HepG2 (cell line): ENCODE measurements around the gene KCNH6. TPM values are rescaled to one million over a fixed set of nuclear protein-coding genes. Genes with fewer than 3 reads are reported as not detected.

ENCODE experiments used
- ATAC-seq: fragments of 200-7000 bp; cut with Tn5 transposase; 3 replicates; pipeline ENCODE4 v1.9.1; 2020; ENCODE audit warnings: mild to moderate bottlenecking, moderate library complexity
- BruUV-seq: library from RNA; stranded (reverse); fragments of 400-500 nt; replicated peaks from 2 replicates; lab custom pipeline; 2021; lab: Mats Ljungman, UMichigan
- CTCF ChIA-PET: fragments of 300-600 bp; formaldehyde crosslinking; extraction: SDS; loops from one replicate; lab custom pipeline; 2021; ENCODE audit warnings: low total read pairs, inconsistent platforms, low intra/inter-chr PET ratio; lab: Yijun Ruan, JAX
- POLR2A ChIA-PET: fragments of 350-600 bp; sonication (Branson Sonifier 250); formaldehyde crosslinking; loops from one replicate; lab custom pipeline; 2020; ENCODE audit warnings: antibody characterized with exemption, inconsistent platforms; lab: Yijun Ruan, JAX
- DNase-seq: peaks from one replicate; pipeline ENCODE4 v3.0.0-alpha.2; 2015; ENCODE audit warnings: low spot score
- FAIRE-seq: peaks from 3 replicates; lab custom pipeline; 2011; peaks lifted over from hg19 to GRCh38; lab: Jason Lieb, UNC
- H2AFZ ChIP-seq: one replicate; pipeline ENCODE4 v1.6.1; 2011; ENCODE audit warnings: low read length, inconsistent platforms
- H3K27ac ChIP-seq: fragments of 300-600 bp; 3 replicates; pipeline ENCODE4 v1.8.0; 2011; ENCODE audit warnings: mixed run types, mild to moderate bottlenecking, mixed read lengths, low read length, inconsistent platforms; ENCODE audit not compliant: insufficient read depth; ENCODE audit errors: extremely low read length
- H3K27me3 ChIP-seq, 2 experiments: fragments of 200-600 bp in 1 of 2; 2 replicates in 1 of 2; 3 replicates in 1 of 2; pipeline versions ENCODE4 v1.6.0 to v1.8.0; 2011; ENCODE audit warnings: low read length in 2 of 2, mild to moderate bottlenecking in 2 of 2, moderate library complexity in 2 of 2, inconsistent platforms in 1 of 2; ENCODE audit not compliant: insufficient read depth in 2 of 2, control insufficient read depth in 1 of 2
- H3K36me3 ChIP-seq, 2 experiments: fragments of 200-600 bp in 1 of 2; replicated peaks in 1 of 2; 2 replicates in 1 of 2; 3 replicates in 1 of 2; pipeline versions ENCODE4 v1.5.1 to v1.8.0; 2011; ENCODE audit warnings: low read length in 2 of 2, inconsistent platforms in 1 of 2; ENCODE audit not compliant: insufficient read depth in 2 of 2, control insufficient read depth in 1 of 2
- H3K4me1 ChIP-seq: 2 replicates; pipeline ENCODE4 v1.5.1; 2012; ENCODE audit warnings: low read length, inconsistent platforms; ENCODE audit not compliant: insufficient read depth
- H3K4me2 ChIP-seq: 2 replicates; pipeline ENCODE4 v1.6.0; 2011; ENCODE audit warnings: low read depth, low read length, inconsistent platforms
- H3K4me3 ChIP-seq, 3 experiments: fragments of 200-600 bp in 1 of 3; sonication (generic), shearing (Covaris generic) in 1 of 3; replicated peaks in 1 of 3; 2 replicates each; pipeline ENCODE4 v1.5.1; 2011 to 2016; ENCODE audit warnings: low read length in 3 of 3, inconsistent platforms in 2 of 3, low read depth in 2 of 3, mild to moderate bottlenecking in 2 of 3, control low read depth in 1 of 3, mixed read lengths in 1 of 3; ENCODE audit not compliant: insufficient read depth in 1 of 3
- H3K79me2 ChIP-seq: one replicate; pipeline ENCODE4 v1.6.1; 2011; ENCODE audit warnings: low read length, inconsistent platforms; ENCODE audit not compliant: insufficient read depth
- H3K9ac ChIP-seq: 2 replicates; pipeline ENCODE4 v1.6.0; 2011; ENCODE audit warnings: mild to moderate bottlenecking, low read depth, low read length, inconsistent platforms; ENCODE audit not compliant: insufficient read depth
- H3K9me3 ChIP-seq: 2 replicates; pipeline ENCODE4 v1.5.1; 2012; ENCODE audit warnings: mild to moderate bottlenecking, low read length
- H4K20me1 ChIP-seq: 2 replicates; pipeline ENCODE4 v1.6.0; 2011; ENCODE audit warnings: inconsistent platforms, mild to moderate bottlenecking, low read length, moderate library complexity; ENCODE audit not compliant: insufficient read depth
- CHD4 ChIP-seq: fragments of 200-600 bp; sonication (generic); IDR thresholded peaks from 2 replicates; pipeline ENCODE4 v1.7.0; 2017; ENCODE audit warnings: mild to moderate bottlenecking, low read length, borderline replicate concordance
- SRF ChIP-seq: IDR thresholded peaks from 2 replicates; pipeline ENCODE4 v1.6.1; 2011; ENCODE audit warnings: mild to moderate bottlenecking, low read depth, low read length, moderate library complexity
- ZBTB20 ChIP-seq: sonication (generic); formaldehyde crosslinking; IDR thresholded peaks from 2 replicates; pipeline ENCODE4 v1.8.1; 2023; ENCODE audit warnings: missing genetic modification reagents, low read depth, mild to moderate bottlenecking, borderline replicate concordance
- ZNF180 ChIP-seq: sonication (generic); formaldehyde crosslinking; IDR thresholded peaks from 2 replicates; pipeline ENCODE4 v1.4.0; 2020; ENCODE audit warnings: low read depth, missing genetic modification reagents, borderline replicate concordance
- ZNF720 ChIP-seq: sonication (generic); formaldehyde crosslinking; IDR thresholded peaks from 2 replicates; pipeline ENCODE4 v1.4.0; 2020; ENCODE audit warnings: missing genetic modification reagents
- ZNF841 ChIP-seq: sonication (generic); formaldehyde crosslinking; IDR thresholded peaks from 2 replicates; pipeline ENCODE4 v1.8.1; 2023; ENCODE audit warnings: missing genetic modification reagents, borderline replicate concordance
- WGBS: methylation state at CpG from one replicate; pipeline ENCODE4 v1.1.6; 2017; ENCODE audit warnings: low lambda C conversion rate; 5-methylcytosine and 5-hydroxymethylcytosine counted together
- in situ Hi-C: cut with HindIII; loops from 2 replicates; pipeline ENCODE4 v1.10.0; 2017; ENCODE audit warnings: low pct_unique_long_range_greater_than_20kb; ENCODE audit not compliant: extremely low pct_ligation_motif_present
- intact Hi-C: fragments of 100-400 bp; cut with micrococcal nuclease; formaldehyde crosslinking; loops from one replicate; pipeline ENCODE4 v1.10.0; 2022; ENCODE audit not compliant: unreplicated experiment
- polyA plus RNA-seq, 8 experiments: library from polyadenylated mRNA; depleted of rRNA in 3 of 8; stranded (reverse) in 7 of 8; unstranded in 1 of 8; fragments of >200 nt; fragmentation: Illumina TruSeq in 4 of 8; extraction: Trizol in 4 of 8; gene quantifications; 2 replicates each; pipeline versions ENCODE4 v1.2.1 to v1.2.3, GENCODE V29; 2011 to 2016; ENCODE audit warnings: low read depth in 4 of 8, missing spikeins in 1 of 8, mixed read lengths in 1 of 8; ENCODE audit not compliant: insufficient read depth in 1 of 8
- total RNA-seq, 5 experiments: library from RNA; depleted of rRNA; stranded (reverse); fragments of >200 nt; fragmentation: Illumina TruSeq; extraction: Trizol; gene quantifications; 2 replicates each; pipeline ENCODE4 v1.2.3, GENCODE V29; 2016; ENCODE audit warnings: low read depth in 1 of 5
- TF ChIP-seq, protein P1 (sequence below): sonication (generic); formaldehyde crosslinking; IDR thresholded peaks from 2 replicates; pipeline ENCODE4 v1.4.0; 2020; ENCODE audit warnings: mild to moderate bottlenecking, missing genetic modification reagents
- TF ChIP-seq, protein P2 (sequence below): sonication (generic); formaldehyde crosslinking; conservative IDR thresholded peaks from 2 replicates; pipeline ENCODE4 v1.8.0; 2022; ENCODE audit warnings: mild to moderate bottlenecking, moderate library complexity, missing genetic modification reagents

KCNH6 gene
- total and polyA plus RNA-seq, 2 of the 13 experiments (the other 11 are each of a cell fraction or from before 2014, with no cell fraction given), result 0.05 to 0.18 TPM

DNA sequence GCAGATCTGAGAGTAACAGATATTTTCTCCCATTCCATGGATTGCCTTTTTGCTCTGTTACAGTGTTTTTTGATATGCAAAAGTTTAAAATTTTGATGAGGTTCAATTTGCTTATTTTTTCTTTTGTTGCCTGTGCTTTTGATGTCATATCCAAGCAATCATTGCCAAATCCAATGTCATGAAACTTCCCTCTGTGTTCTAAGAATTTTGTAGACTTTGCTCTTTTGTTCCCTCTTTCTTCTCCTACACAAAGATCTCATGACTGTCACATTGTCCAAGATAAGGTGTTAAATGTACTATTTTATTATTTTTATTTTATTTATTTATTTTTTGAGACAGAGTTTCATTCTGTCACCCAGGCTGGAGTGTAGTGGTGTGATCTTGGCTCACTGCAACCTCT is 18.9 kb upstream of the KCNH6 start (continued):
- TF ChIP-seq, protein P1, sequence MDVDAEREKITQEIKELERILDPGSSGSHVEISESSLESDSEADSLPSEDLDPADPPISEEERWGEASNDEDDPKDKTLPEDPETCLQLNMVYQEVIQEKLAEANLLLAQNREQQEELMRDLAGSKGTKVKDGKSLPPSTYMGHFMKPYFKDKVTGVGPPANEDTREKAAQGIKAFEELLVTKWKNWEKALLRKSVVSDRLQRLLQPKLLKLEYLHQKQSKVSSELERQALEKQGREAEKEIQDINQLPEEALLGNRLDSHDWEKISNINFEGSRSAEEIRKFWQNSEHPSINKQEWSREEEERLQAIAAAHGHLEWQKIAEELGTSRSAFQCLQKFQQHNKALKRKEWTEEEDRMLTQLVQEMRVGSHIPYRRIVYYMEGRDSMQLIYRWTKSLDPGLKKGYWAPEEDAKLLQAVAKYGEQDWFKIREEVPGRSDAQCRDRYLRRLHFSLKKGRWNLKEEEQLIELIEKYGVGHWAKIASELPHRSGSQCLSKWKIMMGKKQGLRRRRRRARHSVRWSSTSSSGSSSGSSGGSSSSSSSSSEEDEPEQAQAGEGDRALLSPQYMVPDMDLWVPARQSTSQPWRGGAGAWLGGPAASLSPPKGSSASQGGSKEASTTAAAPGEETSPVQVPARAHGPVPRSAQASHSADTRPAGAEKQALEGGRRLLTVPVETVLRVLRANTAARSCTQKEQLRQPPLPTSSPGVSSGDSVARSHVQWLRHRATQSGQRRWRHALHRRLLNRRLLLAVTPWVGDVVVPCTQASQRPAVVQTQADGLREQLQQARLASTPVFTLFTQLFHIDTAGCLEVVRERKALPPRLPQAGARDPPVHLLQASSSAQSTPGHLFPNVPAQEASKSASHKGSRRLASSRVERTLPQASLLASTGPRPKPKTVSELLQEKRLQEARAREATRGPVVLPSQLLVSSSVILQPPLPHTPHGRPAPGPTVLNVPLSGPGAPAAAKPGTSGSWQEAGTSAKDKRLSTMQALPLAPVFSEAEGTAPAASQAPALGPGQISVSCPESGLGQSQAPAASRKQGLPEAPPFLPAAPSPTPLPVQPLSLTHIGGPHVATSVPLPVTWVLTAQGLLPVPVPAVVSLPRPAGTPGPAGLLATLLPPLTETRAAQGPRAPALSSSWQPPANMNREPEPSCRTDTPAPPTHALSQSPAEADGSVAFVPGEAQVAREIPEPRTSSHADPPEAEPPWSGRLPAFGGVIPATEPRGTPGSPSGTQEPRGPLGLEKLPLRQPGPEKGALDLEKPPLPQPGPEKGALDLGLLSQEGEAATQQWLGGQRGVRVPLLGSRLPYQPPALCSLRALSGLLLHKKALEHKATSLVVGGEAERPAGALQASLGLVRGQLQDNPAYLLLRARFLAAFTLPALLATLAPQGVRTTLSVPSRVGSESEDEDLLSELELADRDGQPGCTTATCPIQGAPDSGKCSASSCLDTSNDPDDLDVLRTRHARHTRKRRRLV (CRISPR knock-in tag), result no peak
- no peak for TF ChIP-seq ZNF180
- TF ChIP-seq SRF, result no peak

DNA sequence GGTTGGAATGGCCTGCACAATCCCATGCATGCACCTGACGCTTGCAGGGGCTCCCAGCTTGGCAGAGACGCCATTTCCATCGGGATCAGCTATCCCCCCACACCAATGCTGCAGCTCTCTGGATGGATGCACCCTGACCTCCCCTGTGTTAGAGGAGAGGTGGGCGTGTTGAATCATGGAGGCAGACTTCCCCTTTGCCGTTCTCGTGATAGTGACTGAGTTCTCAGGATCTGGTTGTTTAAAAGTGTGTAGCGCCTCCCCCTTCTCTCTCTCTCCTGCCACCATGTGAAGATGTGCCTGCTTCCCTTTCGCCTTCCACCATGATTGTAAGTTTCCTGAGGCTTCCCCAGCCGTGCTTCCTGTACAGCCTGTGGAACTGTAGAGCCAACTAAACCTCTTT is 17.8 kb upstream of the KCNH6 start:
- H3K9me3 ChIP-seq, result no peaks in the 10 kb centered on the region
- in situ Hi-C loops, result no loop called here
- H3K4me3 ChIP-seq, result no peak overlapping the region
- ATAC-seq, result no peak
- no peak overlapping the region for H3K9ac ChIP-seq
- no peak for FAIRE-seq
- no peak overlapping the region for H2AFZ ChIP-seq
- no peak for DNase-seq
- intact Hi-C loops, result no loop called here
- 0 out of 2 replicates have a peak, but pooled peaks cover 6% of the 10 kb centered on the region for H3K4me1 ChIP-seq
- WGBS, result 51% methylated on average over 8 of the region's 9 CpGs
- no TSS peak for BruUV-seq
- H3K4me2 ChIP-seq, result no peak overlapping the region
- H3K36me3 ChIP-seq, result no peaks in the 10 kb centered on the region
- ChIA-PET POLR2A (no interaction called here), CTCF (no interaction called here)
- no peaks in the 10 kb centered on the region for H3K79me2 ChIP-seq
- peaks cover 15 to 72% of the 10 kb centered on the region in 2 experiments; a peak in 4 of 5 replicates for H3K27me3 ChIP-seq
- H3K27ac ChIP-seq, result no peak overlapping the region
- no peaks in the 10 kb centered on the region for H4K20me1 ChIP-seq
- TF ChIP-seq ZBTB20 (no peak), ZNF841 (CRISPR knock-in tag) (no peak), ZNF720 (no peak), CHD4 (no peak)
- TF ChIP-seq, protein P2, sequence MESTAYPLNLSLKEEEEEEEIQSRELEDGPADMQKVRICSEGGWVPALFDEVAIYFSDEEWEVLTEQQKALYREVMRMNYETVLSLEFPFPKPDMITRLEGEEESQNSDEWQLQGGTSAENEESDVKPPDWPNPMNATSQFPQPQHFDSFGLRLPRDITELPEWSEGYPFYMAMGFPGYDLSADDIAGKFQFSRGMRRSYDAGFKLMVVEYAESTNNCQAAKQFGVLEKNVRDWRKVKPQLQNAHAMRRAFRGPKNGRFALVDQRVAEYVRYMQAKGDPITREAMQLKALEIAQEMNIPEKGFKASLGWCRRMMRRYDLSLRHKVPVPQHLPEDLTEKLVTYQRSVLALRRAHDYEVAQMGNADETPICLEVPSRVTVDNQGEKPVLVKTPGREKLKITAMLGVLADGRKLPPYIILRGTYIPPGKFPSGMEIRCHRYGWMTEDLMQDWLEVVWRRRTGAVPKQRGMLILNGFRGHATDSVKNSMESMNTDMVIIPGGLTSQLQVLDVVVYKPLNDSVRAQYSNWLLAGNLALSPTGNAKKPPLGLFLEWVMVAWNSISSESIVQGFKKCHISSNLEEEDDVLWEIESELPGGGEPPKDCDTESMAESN (CRISPR knock-in tag), result no peak
